Sciatic nerve (tissue), 2 donors: ENCODE data around the gene UBR1. TPM values are rescaled to one million over a fixed set of nuclear protein-coding genes. Genes with fewer than 3 reads are reported as not detected.

Source experiments
- ATAC-seq: fragments of 200-7000 bp; cut with Tn5 transposase; one replicate; pipeline ENCODE4 v1.9.1; 2020; ENCODE audit warnings: mild to moderate bottlenecking, moderate library complexity
- DNase-seq: peaks from one replicate; pipeline ENCODE4 v3.0.0-alpha.2; 2020; ENCODE audit warnings: low spot score
- intact Hi-C: fragments of 100-400 bp; cut with DNase I; formaldehyde crosslinking; loops from one replicate; pipeline ENCODE4 v1.14.2; 2022
- total RNA-seq: library from RNA; stranded (reverse); fragmentation: NEBNext Ultra II Directional; extraction: Animal tissue kit (Norgen Biotek cat#: 25700); gene quantifications from one replicate; pipeline ENCODE4 v1.2.1, GENCODE V29; 2021
- donor health status: DM: no; HTN: no; CAD: no.
- donor health status: DM: no; HTN: no; CAD: no.

UBR1 gene
- total RNA-seq, 1 donor from 2014 or later, result 47.0 TPM

- ATAC-seq (no peak), DNase-seq (no peak)
- intact Hi-C loops, result no loop called here
These were observed 12.4 kb upstream of the UBR1 start for GRCh38 chr15:43118286-43118685.

- intact Hi-C loops, result no loop called here
- ATAC-seq, result no peak
- no peak for DNase-seq
These were observed 5.5 kb upstream of the UBR1 start for GRCh38 chr15:43111354-43111753.

- DNase-seq, result no peak
- ATAC-seq, result no peak
- intact Hi-C loops, result no loop called here
These were observed 1.9 kb upstream of the UBR1 start for GRCh38 chr15:43107751-43108150.

- intact Hi-C loops, result no loop called here
- DNase-seq (no peak), ATAC-seq (no peak)
These were observed 620 bp upstream of the UBR1 start for GRCh38 chr15:43106486-43106829.

GRCh38 chr15:43105077-43105736 is 631 bp downstream of the UBR1 start:
- ATAC-seq (peak; percentile 41), DNase-seq (no peak)
- intact Hi-C loops, result no loop called here

- DNase-seq, result no peak
- intact Hi-C loops, result no loop called here
- no peak for ATAC-seq
These were observed 1.4 kb downstream of the UBR1 start for GRCh38 chr15:43104426-43104825.

GRCh38 chr15:43103907-43104306 is 1.9 kb downstream of the UBR1 start:
- ATAC-seq (no peak), DNase-seq (no peak)
- intact Hi-C loops, result no loop called here

- intact Hi-C loops, result no loop called here
- ATAC-seq, result no peak
These were observed 3.7 kb downstream of the UBR1 start for GRCh38 chr15:43102187-43102586.

GRCh38 chr15:43100971-43101370 is 4.9 kb downstream of the UBR1 start:
- DNase-seq, result no peak
- no peak for ATAC-seq
- intact Hi-C loops, result no loop called here

More at GRCh38 chr15:43102187-43102586, 3.7 kb downstream of the UBR1 start:
- DNase-seq, result no peak

- no peak for ATAC-seq
- intact Hi-C loops, result no loop called here
These were observed 6.6 kb downstream of the UBR1 start for GRCh38 chr15:43099105-43099845.

GRCh38 chr15:43096411-43096810 is 9.4 kb downstream of the UBR1 start:
- intact Hi-C loops, result no loop called here
- no peak for ATAC-seq
- no peak for DNase-seq

More at GRCh38 chr15:43099105-43099845, 6.6 kb downstream of the UBR1 start:
- DNase-seq, result no peak

- no peak for DNase-seq
- intact Hi-C loops, result no loop called here
- ATAC-seq, result no peak
These were observed 10.0 kb downstream of the UBR1 start for GRCh38 chr15:43095708-43096347.

- no peak for DNase-seq
- ATAC-seq, result no peak
- intact Hi-C loops, result no loop called here
These were observed 10.6 kb downstream of the UBR1 start for GRCh38 chr15:43095243-43095642.

GRCh38 chr15:43094416-43095030 is 11.3 kb downstream of the UBR1 start:
- DNase-seq, result no peak
- intact Hi-C loops, result no loop called here
- no peak for ATAC-seq

GRCh38 chr15:43093026-43093425 is 12.8 kb downstream of the UBR1 start:
- intact Hi-C loops, result no loop called here
- no peak for DNase-seq
- peak; percentile 76 for ATAC-seq

- ATAC-seq (no peak), DNase-seq (no peak)
- intact Hi-C loops, result no loop called here
These were observed 14.0 kb downstream of the UBR1 start for GRCh38 chr15:43091859-43092258.

- intact Hi-C loops, result no loop called here
- DNase-seq (no peak), ATAC-seq (no peak)
These were observed 19.3 kb downstream of the UBR1 start for GRCh38 chr15:43086551-43086950.

GRCh38 chr15:43085921-43086320 is 19.9 kb downstream of the UBR1 start:
- intact Hi-C loops, result no loop called here
- no peak for DNase-seq

GRCh38 chr15:43082509-43082908 is 23.3 kb downstream of the UBR1 start:
- intact Hi-C loops, result no loop called here
- DNase-seq (no peak), ATAC-seq (no peak)

More at GRCh38 chr15:43085921-43086320, 19.9 kb downstream of the UBR1 start:
- no peak for ATAC-seq

GRCh38 chr15:43081283-43081682 is 24.6 kb downstream of the UBR1 start:
- ATAC-seq, result no peak
- DNase-seq, result no peak
- intact Hi-C loops, result no loop called here
